ENCODE data around the gene LRMDA. TPM values are rescaled to one million over a fixed set of nuclear protein-coding genes. Genes with fewer than 3 reads are reported as not detected.

The LRMDA gene
- total and polyA plus RNA-seq, 2 of the 4 experiments (the other 2 are of a cell fraction), result 0.07 TPM; not detected in 1

DNA sequence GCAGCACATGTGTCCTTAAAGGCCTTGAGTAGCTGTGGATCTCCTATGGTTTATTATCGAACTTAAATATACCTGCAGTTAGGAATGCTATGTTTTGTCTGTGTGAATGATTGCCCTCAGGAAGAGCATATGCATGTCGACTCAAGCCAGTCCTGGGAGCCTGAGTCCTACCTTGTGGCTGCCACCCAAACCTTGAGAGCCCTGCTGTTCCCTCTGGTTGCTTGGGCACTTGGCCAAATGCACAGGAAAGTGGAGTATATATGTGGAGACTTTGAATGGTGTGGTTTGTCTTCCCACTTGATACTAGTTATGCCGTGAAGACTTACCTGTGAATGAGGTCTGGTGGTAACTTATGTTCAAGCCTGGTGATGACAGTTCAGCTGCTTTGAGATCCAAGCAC lies 409.8 kb downstream of the LRMDA start:
- in situ Hi-C loops (cut with MboI; ENCODE audit: low sequenced_read_pairs), result no loop called here
- no peak overlapping the region for H3K4me2 ChIP-seq (ENCODE audit: low read depth, low read length)
- BruUV-seq (replicated peaks), result no TSS peak
- H3K9me3 ChIP-seq (ENCODE audit: control insufficient read depth, insufficient read depth, low read length), result no peaks in the 10 kb centered on the region
- no peaks in the 10 kb centered on the region; the same call in 1 of the 2 replicates for H3K27me3 ChIP-seq (ENCODE audit: control insufficient read depth, insufficient read depth, low read length)
- no peak overlapping the region for H3K56ac ChIP-seq (ENCODE audit: extremely low read depth, insufficient read depth, low read length)
- H3K23ac ChIP-seq (ENCODE audit: low read depth, low read length), result no peak overlapping the region
- no peak overlapping the region for H2BK20ac ChIP-seq (ENCODE audit: low read depth, low read length)
- H3K9ac ChIP-seq (ENCODE audit: low read depth, low read length), result no peak overlapping the region
- DNase-seq (no peak), ATAC-seq (ENCODE audit: low read depth) (no peak)
- no peaks in the 10 kb centered on the region for H3K9me1 ChIP-seq (ENCODE audit: insufficient read depth, low read length)
- H2AK5ac ChIP-seq (ENCODE audit: low read depth, low read length), result no peak overlapping the region
- no peak overlapping the region for H3K14ac ChIP-seq (replicated peaks; ENCODE audit: low read depth, low read length)
- no peaks in the 10 kb centered on the region for H3K79me1 ChIP-seq (ENCODE audit: low read depth in 1 of 2, low read length in 2 of 2)
- H2BK5ac ChIP-seq (ENCODE audit: low read depth, low read length, poor library complexity, severe bottlenecking), result no peak overlapping the region
- no peak overlapping the region for H3K4me3 ChIP-seq (ENCODE audit: insufficient read depth, low read depth, low read length)
- H2AK9ac ChIP-seq (replicated peaks; ENCODE audit: low read depth, low read length, poor library complexity), result no peak overlapping the region
- CTCF ChIA-PET, result no interaction called here
- intact Hi-C loops (cut with micrococcal nuclease), result no loop called here
- H3K18ac ChIP-seq (ENCODE audit: low read depth, low read length), result no peak overlapping the region
- no peak overlapping the region for H2AFZ ChIP-seq (replicated peaks; ENCODE audit: low read length, poor library complexity)
- H3K36me3 ChIP-seq (ENCODE audit: control insufficient read depth, insufficient read depth, low read length), result no peaks in the 10 kb centered on the region
- dilution Hi-C loops (cut with HindIII; ENCODE audit: low sequenced_read_pairs, unreplicated experiment), result no loop called here
- no peak overlapping the region for H2BK15ac ChIP-seq (ENCODE audit: low read depth, low read length)
- H3K27ac ChIP-seq (ENCODE audit: insufficient read depth, low read length), result no peak overlapping the region
- WGBS, 2 experiments (ENCODE audit: extremely low coverage in 2 of 2, insufficient read length in 1 of 2), result no CpG with 5 or more reads among the region's 3 CpGs
- no peaks in the 10 kb centered on the region for H3K4me1 ChIP-seq (ENCODE audit: control insufficient read depth, insufficient read depth, low read length)
- POLR2A ChIA-PET (ENCODE audit: unreplicated experiment), result no interaction called here
- H3K4ac ChIP-seq (ENCODE audit: low read depth, low read length), result no peak overlapping the region
- H4K20me1 ChIP-seq (ENCODE audit: insufficient read depth, low read length), result no peaks in the 10 kb centered on the region
- no peak overlapping the region for H2BK120ac ChIP-seq (ENCODE audit: low read depth, low read length)
- no peak overlapping the region for H4K8ac ChIP-seq (ENCODE audit: low read depth in 2 of 2, low read length in 2 of 2)
- no peak overlapping the region for H4K5ac ChIP-seq (ENCODE audit: low read depth, low read length)
- TF ChIP-seq BHLHE40 (IDR thresholded peaks at IDR 0.05; ENCODE audit: low read depth, low read length) (no peak), MAFK (IDR thresholded peaks at IDR 0.05; ENCODE audit: low read depth, low read length) (no peak), MAZ (IDR thresholded peaks at IDR 0.05; ENCODE audit: borderline replicate concordance, low read depth, low read length) (no peak), CEBPB (IDR thresholded peaks at IDR 0.05; ENCODE audit: low read depth, low read length) (no peak), SMC3 (IDR thresholded peaks at IDR 0.05; ENCODE audit: low read depth, low read length) (no peak), FOS (IDR thresholded peaks at IDR 0.05; ENCODE audit: low read depth, low read length) (no peak), NFE2L2 (IDR thresholded peaks at IDR 0.05; ENCODE audit: low read depth, low read length) (no peak), CHD1 (IDR thresholded peaks at IDR 0.05; ENCODE audit: low read depth, low read length) (no peak), POLR2A (IDR thresholded peaks at IDR 0.05; ENCODE audit: low read depth, low read length) (no peak), RAD21 (IDR thresholded peaks at IDR 0.05; ENCODE audit: low read length) (no peak), RCOR1 (IDR thresholded peaks at IDR 0.05; ENCODE audit: insufficient replicate concordance, low read length) (no peak), MXI1 (IDR thresholded peaks at IDR 0.05; ENCODE audit: borderline replicate concordance, low read depth, low read length) (no peak), RFX5 (IDR thresholded peaks at IDR 0.05; ENCODE audit: low read depth, low read length) (no peak)
- TF ChIP-seq, protein P1, sequence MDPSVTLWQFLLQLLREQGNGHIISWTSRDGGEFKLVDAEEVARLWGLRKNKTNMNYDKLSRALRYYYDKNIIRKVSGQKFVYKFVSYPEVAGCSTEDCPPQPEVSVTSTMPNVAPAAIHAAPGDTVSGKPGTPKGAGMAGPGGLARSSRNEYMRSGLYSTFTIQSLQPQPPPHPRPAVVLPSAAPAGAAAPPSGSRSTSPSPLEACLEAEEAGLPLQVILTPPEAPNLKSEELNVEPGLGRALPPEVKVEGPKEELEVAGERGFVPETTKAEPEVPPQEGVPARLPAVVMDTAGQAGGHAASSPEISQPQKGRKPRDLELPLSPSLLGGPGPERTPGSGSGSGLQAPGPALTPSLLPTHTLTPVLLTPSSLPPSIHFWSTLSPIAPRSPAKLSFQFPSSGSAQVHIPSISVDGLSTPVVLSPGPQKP (IDR thresholded peaks at IDR 0.05; ENCODE audit: borderline replicate concordance, low read depth, low read length), result no peak
- TF ChIP-seq, protein P2, sequence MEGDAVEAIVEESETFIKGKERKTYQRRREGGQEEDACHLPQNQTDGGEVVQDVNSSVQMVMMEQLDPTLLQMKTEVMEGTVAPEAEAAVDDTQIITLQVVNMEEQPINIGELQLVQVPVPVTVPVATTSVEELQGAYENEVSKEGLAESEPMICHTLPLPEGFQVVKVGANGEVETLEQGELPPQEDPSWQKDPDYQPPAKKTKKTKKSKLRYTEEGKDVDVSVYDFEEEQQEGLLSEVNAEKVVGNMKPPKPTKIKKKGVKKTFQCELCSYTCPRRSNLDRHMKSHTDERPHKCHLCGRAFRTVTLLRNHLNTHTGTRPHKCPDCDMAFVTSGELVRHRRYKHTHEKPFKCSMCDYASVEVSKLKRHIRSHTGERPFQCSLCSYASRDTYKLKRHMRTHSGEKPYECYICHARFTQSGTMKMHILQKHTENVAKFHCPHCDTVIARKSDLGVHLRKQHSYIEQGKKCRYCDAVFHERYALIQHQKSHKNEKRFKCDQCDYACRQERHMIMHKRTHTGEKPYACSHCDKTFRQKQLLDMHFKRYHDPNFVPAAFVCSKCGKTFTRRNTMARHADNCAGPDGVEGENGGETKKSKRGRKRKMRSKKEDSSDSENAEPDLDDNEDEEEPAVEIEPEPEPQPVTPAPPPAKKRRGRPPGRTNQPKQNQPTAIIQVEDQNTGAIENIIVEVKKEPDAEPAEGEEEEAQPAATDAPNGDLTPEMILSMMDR (conservative IDR thresholded peaks at IDR 0.05; ENCODE audit: low read depth, low read length), result no peak
- TF ChIP-seq, protein P3, sequence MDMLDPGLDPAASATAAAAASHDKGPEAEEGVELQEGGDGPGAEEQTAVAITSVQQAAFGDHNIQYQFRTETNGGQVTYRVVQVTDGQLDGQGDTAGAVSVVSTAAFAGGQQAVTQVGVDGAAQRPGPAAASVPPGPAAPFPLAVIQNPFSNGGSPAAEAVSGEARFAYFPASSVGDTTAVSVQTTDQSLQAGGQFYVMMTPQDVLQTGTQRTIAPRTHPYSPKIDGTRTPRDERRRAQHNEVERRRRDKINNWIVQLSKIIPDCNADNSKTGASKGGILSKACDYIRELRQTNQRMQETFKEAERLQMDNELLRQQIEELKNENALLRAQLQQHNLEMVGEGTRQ (IDR thresholded peaks at IDR 0.05; ENCODE audit: low read depth, low read length), result no peak
- H4K91ac ChIP-seq (ENCODE audit: insufficient read depth, low read depth, low read length), result no peak overlapping the region

Measured in IMR-90 (cell line).